ENCODE data around the gene C11orf24. TPM values are rescaled to one million over a fixed set of nuclear protein-coding genes. Genes with fewer than 3 reads are reported as not detected.

C11orf24 gene
- total and polyA plus RNA-seq, 2 of the 8 experiments (the other 6 are each of a cell fraction or from before 2014, with no cell fraction given) = 45.4 to 51.7 TPM

GRCh38 chr11:68221406-68221805 lies 50.4 kb downstream of the C11orf24 start:
- ChIA-PET POLR2A (ENCODE audit: partially characterized antibody) (interaction anchor here (1.0 to 1.4 kb wide), 2 partner anchors 10 to 19 kb away, joined by 3 to 6 read pairs; no protein-coding TSS in a partner anchor), CTCF (ENCODE audit: partially characterized antibody) (no interaction called here)
- H4K8ac ChIP-seq (ENCODE audit: extremely low read depth, insufficient read depth, low read length) = no peak overlapping the region
- no peaks in the 10 kb centered on the region for H3K4me1 ChIP-seq (replicated peaks in 1 of 4; ENCODE audit: control insufficient read depth in 3 of 4, insufficient read depth in 4 of 4, low read length in 3 of 4)
- H2BK120ac ChIP-seq (replicated peaks; ENCODE audit: low read depth, low read length) = no peak overlapping the region
- H3K79me2 ChIP-seq (ENCODE audit: control insufficient read depth in 1 of 2, insufficient read depth in 2 of 2, low read length in 2 of 2) = no peaks in the 10 kb centered on the region
- H3K23me2 ChIP-seq (ENCODE audit: low read depth, low read length) = no peaks in the 10 kb centered on the region
- H3K4me3 ChIP-seq (ENCODE audit: extremely low read depth in 1 of 4, insufficient read depth in 2 of 4, low read depth in 3 of 4, low read length in 4 of 4) = no peak overlapping the region
- H3K23ac ChIP-seq (ENCODE audit: insufficient read length) = no peak overlapping the region
- no peak overlapping the region for H2BK5ac ChIP-seq (ENCODE audit: low read depth, low read length)
- H3K14ac ChIP-seq (ENCODE audit: insufficient read length) = no peak overlapping the region
- peaks cover 0 to 4% of the 10 kb centered on the region in 2 experiments; a peak in 1 of 4 replicates for H3K9me3 ChIP-seq (ENCODE audit: insufficient read depth in 2 of 2, low read depth in 1 of 2, low read length in 1 of 2)
- H3K9ac ChIP-seq (replicated peaks in 1 of 4; ENCODE audit: extremely low read depth in 1 of 4, low read depth in 3 of 4, low read length in 3 of 4) = no peak overlapping the region
- peaks cover 0 to 2% (median 0%) of the 10 kb centered on the region in 4 experiments; a peak in 1 of 7 replicates for H3K27me3 ChIP-seq (replicated peaks in 1 of 4; ENCODE audit: control insufficient read depth in 3 of 4, extremely low read depth in 1 of 4, insufficient read depth in 3 of 4, low read length in 3 of 4)
- no peak overlapping the region for H3K18ac ChIP-seq (ENCODE audit: extremely low read depth, low read length)
- DNase-seq (ENCODE audit: low read depth in 1 of 2, low spot score in 2 of 2) (no peak), FAIRE-seq (no peak)
- H2BK20ac ChIP-seq (ENCODE audit: low read length) = no peak overlapping the region
- TF ChIP-seq TBP (IDR thresholded peaks at IDR 0.05; ENCODE audit: low read depth, low read length) (no peak), KDM1A (IDR thresholded peaks at IDR 0.05; ENCODE audit: borderline replicate concordance, low read length) (no peak), JUN (IDR thresholded peaks at IDR 0.05; ENCODE audit: low read depth, low read length) (no peak), EP300 (IDR thresholded peaks at IDR 0.05; ENCODE audit: borderline replicate concordance in 1 of 2, low read depth in 2 of 2, low read length in 2 of 2) (no peak), ZNF274 (IDR thresholded peaks at IDR 0.05; ENCODE audit: borderline replicate concordance, extremely low read depth, low read length) (no peak), RNF2 (IDR thresholded peaks at IDR 0.05; ENCODE audit: borderline replicate concordance, low read depth, low read length, missing control alignments, poor library complexity, severe bottlenecking) (no peak), HDAC6 (IDR thresholded peaks at IDR 0.05; ENCODE audit: low read depth, low read length) (no peak), SRF (IDR thresholded peaks at IDR 0.05; ENCODE audit: low read depth, low read length) (no peak), BACH1 (IDR thresholded peaks at IDR 0.05; ENCODE audit: low read length) (no peak), POU5F1 (IDR thresholded peaks at IDR 0.05; ENCODE audit: low read depth, low read length) (no peak)
- TF ChIP-seq, protein P1, sequence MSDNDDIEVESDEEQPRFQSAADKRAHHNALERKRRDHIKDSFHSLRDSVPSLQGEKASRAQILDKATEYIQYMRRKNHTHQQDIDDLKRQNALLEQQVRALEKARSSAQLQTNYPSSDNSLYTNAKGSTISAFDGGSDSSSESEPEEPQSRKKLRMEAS (IDR thresholded peaks at IDR 0.05) = no peak
- no peak overlapping the region for H3K4ac ChIP-seq (replicated peaks; ENCODE audit: insufficient read length, low read depth, low read length)
- H3K36me3 ChIP-seq (ENCODE audit: control insufficient read depth in 2 of 4, insufficient read depth in 4 of 4, low read length in 3 of 4) = no peaks in the 10 kb centered on the region
- H4K91ac ChIP-seq (replicated peaks; ENCODE audit: insufficient read length, low read length) = no peak overlapping the region
- H4K5ac ChIP-seq (ENCODE audit: insufficient read length, low read depth, low read length) = no peak overlapping the region
- no peak overlapping the region for H3K56ac ChIP-seq (replicated peaks; ENCODE audit: insufficient read length, low read depth, low read length)
- no peak overlapping the region for H2AK5ac ChIP-seq (ENCODE audit: low read depth, low read length)
- H4K20me1 ChIP-seq (replicated peaks in 1 of 2; ENCODE audit: control insufficient read depth in 1 of 2, insufficient read depth in 2 of 2, low read length in 2 of 2) = peaks cover 0 to 2% of the 10 kb centered on the region in 2 experiments
- no peak overlapping the region for H2AFZ ChIP-seq (ENCODE audit: low read length)
- no peak overlapping the region for H3K4me2 ChIP-seq (ENCODE audit: insufficient read depth in 1 of 2, low read depth in 2 of 2, low read length in 2 of 2)
- no peak overlapping the region for H2BK12ac ChIP-seq (ENCODE audit: low read depth, low read length)
- no peaks in the 10 kb centered on the region for H3K79me1 ChIP-seq (ENCODE audit: low read depth, low read length)
- WGBS, 2 experiments (ENCODE audit: extremely low coverage in 1 of 2, insufficient coverage in 1 of 2, insufficient read length in 1 of 2, insufficient replicate concordance in 2 of 2, low coverage in 1 of 2, low lambda C conversion rate in 2 of 2, missing lambda C conversion rate in 1 of 2) = 86% methylated on average over 5 of the region's 5 CpGs; no CpG with 5 or more reads in 1 of the 2 experiments
- H3K27ac ChIP-seq (ENCODE audit: low read depth, low read length) = no peak overlapping the region
- H2BK15ac ChIP-seq (ENCODE audit: low read length) = no peak overlapping the region
